Activated T-cell treated with anti-CD3 and anti-CD28 coated beads, Interleukin-2, amount 50 U/mL, for 72 hours (primary cell): Measurements from ENCODE around the gene NXN. TPM values are rescaled to one million over a fixed set of nuclear protein-coding genes. Genes with fewer than 3 reads are reported as not detected.
"Not testable (repeated sequence)": the region's sequence is repeated elsewhere in the genome, so short reads cannot be mapped to it uniquely, and the experiment has no call there.

ENCODE experiments used
- ATAC-seq, 2 donors: fragments of 150-1000 bp; cut with Tn5 transposase; replicated peaks in 1 of 2; 2 replicates each; pipeline ENCODE4 v1.10.0; 2021; ENCODE audit warnings: moderate library complexity in 2 of 2, mild to moderate bottlenecking in 1 of 2
- DNase-seq, 2 donors: peaks; one replicate each; pipeline ENCODE4 v3.0.0; 2021 to 2022; ENCODE audit warnings: mixed read lengths in 1 of 2
- H3K27ac Mint-ChIP-seq: one replicate; pipeline ENCODE4 v1.8.0; 2022; ENCODE audit warnings: mild to moderate bottlenecking, moderate library complexity, mixed read lengths
- H3K27me3 Mint-ChIP-seq: one replicate; pipeline ENCODE4 v1.8.0; 2022; ENCODE audit warnings: low read depth, mixed read lengths
- H3K36me3 Mint-ChIP-seq, 2 donors: one replicate each; pipeline ENCODE4 v1.8.0; 2022; ENCODE audit warnings: mixed read lengths in 2 of 2, mild to moderate bottlenecking in 1 of 2; ENCODE audit not compliant: insufficient read depth in 2 of 2
- H3K4me1 Mint-ChIP-seq: one replicate; pipeline ENCODE4 v1.8.0; 2022; ENCODE audit warnings: low read depth, mixed read lengths
- H3K4me3 Mint-ChIP-seq, 2 donors: one replicate each; pipeline ENCODE4 v1.8.0; 2022; ENCODE audit warnings: mild to moderate bottlenecking in 2 of 2, mixed read lengths in 2 of 2, moderate library complexity in 2 of 2
- H3K9me3 Mint-ChIP-seq, 2 donors: one replicate each; pipeline ENCODE4 v1.8.0; 2022; ENCODE audit warnings: mixed read lengths in 2 of 2
- total RNA-seq, 2 donors: library from RNA; stranded (reverse); gene quantifications; one replicate each; pipeline ENCODE4 v1.2.3, GENCODE V29; 2022

The NXN gene
- total RNA-seq, 2 donors from 2014 or later: 1.2 to 1.7 TPM

- peak in 1 of 2 donors; percentile 4 for ATAC-seq
- DNase-seq: no peak
- H3K4me1 Mint-ChIP-seq: peaks cover 8% of the 10 kb centered on the region
- no peaks in the 10 kb centered on the region for H3K27me3 Mint-ChIP-seq
- no peak overlapping the region for H3K27ac Mint-ChIP-seq
- H3K36me3 Mint-ChIP-seq: no peaks in the 10 kb centered on the region
- H3K9me3 Mint-ChIP-seq: no peaks in the 10 kb centered on the region
- no peak overlapping the region for H3K4me3 Mint-ChIP-seq
These were observed 182.2 kb downstream of the NXN start for GRCh38 chr17:797236-797840.

GRCh38 chr17:796609-797008 is 183.0 kb downstream of the NXN start:
- Mint-ChIP-seq H3K9me3 (no peaks in the 10 kb centered on the region), H3K36me3 (no peaks in the 10 kb centered on the region), H3K4me3 (no peak overlapping the region), H3K4me1 (peaks cover 8% of the 10 kb centered on the region), H3K27me3 (no peaks in the 10 kb centered on the region), H3K27ac (no peak overlapping the region)
- ATAC-seq (no peak), DNase-seq (no peak)

- DNase-seq (no peak), ATAC-seq (no peak)
- Mint-ChIP-seq H3K4me3 (no peak overlapping the region), H3K27me3 (no peaks in the 10 kb centered on the region), H3K27ac (no peak overlapping the region), H3K36me3 (peaks cover 1 to 4% of the 10 kb centered on the region in 2 donors), H3K9me3 (no peaks in the 10 kb centered on the region), H3K4me1 (peaks cover 8% of the 10 kb centered on the region)
These were observed 183.9 kb downstream of the NXN start for GRCh38 chr17:795721-796120.

- H3K27me3 Mint-ChIP-seq: no peaks in the 10 kb centered on the region
- no peak overlapping the region for H3K27ac Mint-ChIP-seq
- ATAC-seq: no peak
- peaks cover 8% of the 10 kb centered on the region for H3K4me1 Mint-ChIP-seq
- DNase-seq: no peak
- H3K9me3 Mint-ChIP-seq: no peaks in the 10 kb centered on the region
- peaks cover 1 to 4% of the 10 kb centered on the region in 2 donors for H3K36me3 Mint-ChIP-seq
- no peak overlapping the region for H3K4me3 Mint-ChIP-seq
These were observed 184.3 kb downstream of the NXN start for GRCh38 chr17:795276-795675.

GRCh38 chr17:794876-795275 is 184.7 kb downstream of the NXN start:
- H3K9me3 Mint-ChIP-seq: no peaks in the 10 kb centered on the region
- H3K36me3 Mint-ChIP-seq: peaks cover 1 to 4% of the 10 kb centered on the region in 2 donors
- peak; percentile 40 to 46 for DNase-seq
- no peak overlapping the region for H3K4me3 Mint-ChIP-seq
- ATAC-seq: peak; percentile 67 to 73
- no peaks in the 10 kb centered on the region for H3K27me3 Mint-ChIP-seq
- peaks cover 8% of the 10 kb centered on the region for H3K4me1 Mint-ChIP-seq
- no peak overlapping the region for H3K27ac Mint-ChIP-seq

- ATAC-seq (no peak), DNase-seq (no peak)
- no peaks in the 10 kb centered on the region for H3K27me3 Mint-ChIP-seq
- no peak overlapping the region for H3K4me3 Mint-ChIP-seq
- H3K27ac Mint-ChIP-seq: no peak overlapping the region
- peaks cover 4 to 10% of the 10 kb centered on the region in 2 donors for H3K36me3 Mint-ChIP-seq
- no peaks in the 10 kb centered on the region for H3K9me3 Mint-ChIP-seq
- H3K4me1 Mint-ChIP-seq: peaks cover 8% of the 10 kb centered on the region
These were observed 187.3 kb downstream of the NXN start for GRCh38 chr17:792277-792676.

- Mint-ChIP-seq H3K27me3 (no peaks in the 10 kb centered on the region), H3K27ac (no peak overlapping the region), H3K9me3 (no peaks in the 10 kb centered on the region), H3K36me3 (peaks cover 6 to 12% of the 10 kb centered on the region in 2 donors), H3K4me3 (no peak overlapping the region), H3K4me1 (peaks cover 8% of the 10 kb centered on the region)
- no peak for ATAC-seq
- DNase-seq: no peak
These were observed 187.7 kb downstream of the NXN start for GRCh38 chr17:791829-792228.

GRCh38 chr17:790874-791247 is 188.7 kb downstream of the NXN start:
- Mint-ChIP-seq H3K36me3 (peaks cover 6 to 12% of the 10 kb centered on the region in 2 donors), H3K27ac (peak overlapping the region; percentile 59)
- not testable (repeated sequence) for DNase-seq, ATAC-seq, H3K27me3 Mint-ChIP-seq, H3K9me3 Mint-ChIP-seq, H3K4me1 Mint-ChIP-seq, H3K4me3 Mint-ChIP-seq

- not testable (repeated sequence) for ATAC-seq, H3K9me3 Mint-ChIP-seq, H3K4me1 Mint-ChIP-seq, DNase-seq, H3K4me3 Mint-ChIP-seq, H3K27ac Mint-ChIP-seq, H3K27me3 Mint-ChIP-seq
- peaks cover 6 to 12% of the 10 kb centered on the region in 2 donors for H3K36me3 Mint-ChIP-seq
These were observed 189.4 kb downstream of the NXN start for GRCh38 chr17:789931-790873.

GRCh38 chr17:789160-789840 is 190.3 kb downstream of the NXN start:
- ATAC-seq (no peak), DNase-seq (no peak)
- Mint-ChIP-seq H3K9me3 (no peaks in the 10 kb centered on the region), H3K4me1 (peaks cover 8% of the 10 kb centered on the region), H3K27ac (no peak overlapping the region), H3K36me3 (peaks cover 6 to 12% of the 10 kb centered on the region in 2 donors), H3K4me3 (no peak overlapping the region), H3K27me3 (no peaks in the 10 kb centered on the region)

GRCh38 chr17:788551-788950 is 191.0 kb downstream of the NXN start:
- no peak overlapping the region for H3K4me3 Mint-ChIP-seq
- DNase-seq (no peak), ATAC-seq (no peak)
- H3K36me3 Mint-ChIP-seq: peaks cover 6 to 12% of the 10 kb centered on the region in 2 donors
- no peaks in the 10 kb centered on the region for H3K9me3 Mint-ChIP-seq
- H3K4me1 Mint-ChIP-seq: peaks cover 15% of the 10 kb centered on the region
- no peaks in the 10 kb centered on the region for H3K27me3 Mint-ChIP-seq
- H3K27ac Mint-ChIP-seq: no peak overlapping the region

- DNase-seq: no peak
- peaks cover 6 to 12% of the 10 kb centered on the region in 2 donors for H3K36me3 Mint-ChIP-seq
- no peak for ATAC-seq
- no peak overlapping the region for H3K4me3 Mint-ChIP-seq
- H3K9me3 Mint-ChIP-seq: no peaks in the 10 kb centered on the region
- no peaks in the 10 kb centered on the region for H3K27me3 Mint-ChIP-seq
- H3K27ac Mint-ChIP-seq: no peak overlapping the region
- peaks cover 24% of the 10 kb centered on the region for H3K4me1 Mint-ChIP-seq
These were observed 191.8 kb downstream of the NXN start for GRCh38 chr17:787641-788221.

GRCh38 chr17:785901-786300 is 193.7 kb downstream of the NXN start:
- not testable (repeated sequence) for H3K4me3 Mint-ChIP-seq, H3K9me3 Mint-ChIP-seq, H3K27me3 Mint-ChIP-seq, H3K27ac Mint-ChIP-seq, ATAC-seq, DNase-seq
- Mint-ChIP-seq H3K36me3 (peaks cover 9 to 11% of the 10 kb centered on the region in 2 donors), H3K4me1 (peaks cover 32% of the 10 kb centered on the region)
